BE2C (cell line): ENCODE data around the gene YAP1.

ENCODE experiments used
- DNase-seq: peaks from one replicate; pipeline ENCODE4 v3.0.0-alpha.2; 2020
- H3K27me3 ChIP-seq: fragments of 250-450 bp; sonication (Bioruptor Pico); 2 replicates; pipeline ENCODE4 v1.5.1; 2020; ENCODE audit warnings: mild to moderate bottlenecking
- H3K36me3 ChIP-seq: fragments of 250-450 bp; sonication (Bioruptor Pico); 2 replicates; pipeline ENCODE4 v1.5.1; 2020; ENCODE audit warnings: mild to moderate bottlenecking
- H3K4me1 ChIP-seq: fragments of 250-450 bp; sonication (Bioruptor Pico); 2 replicates; pipeline ENCODE4 v1.5.1; 2020
- H3K4me3 ChIP-seq: 2 replicates; pipeline ENCODE4 v1.5.1; 2011; ENCODE audit warnings: low read depth, low read length
- H3K9me3 ChIP-seq: fragments of 250-450 bp; sonication (Bioruptor Pico); 2 replicates; pipeline ENCODE4 v1.5.1; 2020
- TF ChIP-seq, protein P1 (sequence below): IDR thresholded peaks from 2 replicates; pipeline ENCODE4 v1.5.1; 2012; ENCODE audit warnings: mild to moderate bottlenecking, low read depth, low read length

The YAP1 gene

DNA sequence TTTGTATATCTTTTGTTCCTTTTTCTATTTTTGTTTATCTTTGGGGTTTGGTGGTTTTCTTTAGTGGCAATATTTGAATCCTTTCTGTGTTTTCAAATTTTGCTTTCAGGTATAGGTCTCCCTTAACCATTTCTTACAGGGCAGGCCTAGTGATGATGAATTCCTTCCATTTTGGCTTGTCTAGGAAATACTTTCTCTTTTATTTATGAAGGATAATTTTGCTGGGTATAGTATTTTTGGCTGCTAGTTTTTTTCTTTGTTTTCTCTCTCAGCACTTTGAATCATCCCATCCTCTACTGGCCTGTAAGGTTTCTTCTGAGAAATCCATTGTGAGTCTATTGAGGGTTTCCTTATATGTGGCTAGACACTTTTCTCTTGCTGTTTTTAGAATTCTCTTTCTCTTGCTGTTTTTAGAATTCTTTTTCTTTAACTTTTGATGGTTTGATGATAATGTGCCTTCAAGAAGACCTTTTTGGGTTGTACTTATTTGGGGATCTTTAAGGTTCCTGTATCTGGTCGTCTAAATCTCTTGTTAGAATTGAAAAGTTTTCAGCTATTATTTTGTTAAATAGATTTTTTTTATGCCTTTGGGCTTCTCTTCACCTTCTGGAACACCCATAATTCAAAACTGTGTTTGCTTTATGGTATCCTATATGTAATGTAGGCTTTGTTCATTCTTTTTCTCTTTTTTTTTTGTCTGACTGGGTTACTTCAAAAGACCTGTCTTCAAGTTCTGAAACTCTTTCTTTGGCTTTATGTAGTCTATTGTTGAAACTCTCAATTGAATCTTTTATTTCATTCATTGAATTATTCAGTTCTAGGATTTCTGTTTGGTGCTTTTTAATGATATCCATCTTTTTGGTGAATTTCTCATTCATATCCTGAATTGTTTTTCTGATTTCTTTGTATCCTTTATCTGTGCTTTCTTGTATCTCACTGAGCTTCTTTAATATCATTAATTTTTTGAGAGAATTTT lies 38.5 kb upstream of the YAP1 start:
- Histone ChIP-seq H3K36me3 (no peaks in the 10 kb centered on the region), H3K9me3 (no peaks in the 10 kb centered on the region; the same call in 1 of the 2 replicates), H3K27me3 (no peaks in the 10 kb centered on the region), H3K4me3 (no peak overlapping the region), H3K4me1 (no peaks in the 10 kb centered on the region)
- DNase-seq = no peak
- TF ChIP-seq, protein P1, sequence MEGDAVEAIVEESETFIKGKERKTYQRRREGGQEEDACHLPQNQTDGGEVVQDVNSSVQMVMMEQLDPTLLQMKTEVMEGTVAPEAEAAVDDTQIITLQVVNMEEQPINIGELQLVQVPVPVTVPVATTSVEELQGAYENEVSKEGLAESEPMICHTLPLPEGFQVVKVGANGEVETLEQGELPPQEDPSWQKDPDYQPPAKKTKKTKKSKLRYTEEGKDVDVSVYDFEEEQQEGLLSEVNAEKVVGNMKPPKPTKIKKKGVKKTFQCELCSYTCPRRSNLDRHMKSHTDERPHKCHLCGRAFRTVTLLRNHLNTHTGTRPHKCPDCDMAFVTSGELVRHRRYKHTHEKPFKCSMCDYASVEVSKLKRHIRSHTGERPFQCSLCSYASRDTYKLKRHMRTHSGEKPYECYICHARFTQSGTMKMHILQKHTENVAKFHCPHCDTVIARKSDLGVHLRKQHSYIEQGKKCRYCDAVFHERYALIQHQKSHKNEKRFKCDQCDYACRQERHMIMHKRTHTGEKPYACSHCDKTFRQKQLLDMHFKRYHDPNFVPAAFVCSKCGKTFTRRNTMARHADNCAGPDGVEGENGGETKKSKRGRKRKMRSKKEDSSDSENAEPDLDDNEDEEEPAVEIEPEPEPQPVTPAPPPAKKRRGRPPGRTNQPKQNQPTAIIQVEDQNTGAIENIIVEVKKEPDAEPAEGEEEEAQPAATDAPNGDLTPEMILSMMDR = no peak

DNA sequence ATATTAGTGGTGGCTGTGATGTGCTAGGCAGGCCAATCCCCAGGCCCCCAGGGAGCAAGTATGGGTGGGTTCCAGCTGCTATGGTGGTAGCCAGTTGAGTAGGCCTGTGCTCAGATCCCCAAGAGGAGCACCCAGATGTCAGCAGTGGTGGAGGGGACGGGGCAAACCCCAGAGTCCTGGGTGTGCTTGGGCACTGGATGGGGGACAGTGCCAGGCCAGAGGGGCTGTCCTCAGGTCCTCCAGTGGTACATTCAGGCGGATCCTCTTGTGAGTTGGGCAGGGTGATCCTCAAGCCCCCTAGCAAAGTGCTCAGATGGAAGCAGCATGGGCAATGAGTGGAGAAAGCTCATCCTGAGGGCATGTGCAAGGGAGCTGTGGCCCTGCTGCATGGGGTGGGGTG lies 37.0 kb upstream of the YAP1 start:
- no peaks in the 10 kb centered on the region; the same call in 1 of the 2 replicates for H3K9me3 ChIP-seq
- DNase-seq = no peak
- no peak overlapping the region for H3K4me3 ChIP-seq
- H3K36me3 ChIP-seq = no peaks in the 10 kb centered on the region
- TF ChIP-seq, protein P1 = no peak
- no peaks in the 10 kb centered on the region for H3K4me1 ChIP-seq
- no peaks in the 10 kb centered on the region for H3K27me3 ChIP-seq

DNA sequence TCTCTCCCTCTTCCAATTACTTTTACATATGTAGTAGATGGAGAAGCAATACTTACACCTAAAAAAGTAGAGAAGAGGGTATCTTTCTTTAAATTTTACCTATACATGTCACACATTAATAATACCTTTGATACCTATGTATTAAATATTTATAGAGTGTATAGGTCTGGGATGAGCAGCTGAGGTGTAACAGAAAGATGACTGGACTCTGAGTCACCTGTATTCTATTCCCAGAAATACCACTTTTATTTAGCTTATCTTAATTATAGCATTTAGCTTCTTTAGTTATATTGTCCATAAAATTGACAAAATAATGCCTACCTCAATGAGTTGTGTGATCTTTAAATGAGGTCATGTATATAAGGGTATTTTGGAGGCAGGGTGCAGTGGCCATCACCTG lies 30.6 kb upstream of the YAP1 start:
- Histone ChIP-seq H3K27me3 (no peaks in the 10 kb centered on the region), H3K4me3 (no peak overlapping the region), H3K36me3 (no peaks in the 10 kb centered on the region), H3K9me3 (no peaks in the 10 kb centered on the region), H3K4me1 (no peaks in the 10 kb centered on the region)
- DNase-seq = no peak
- TF ChIP-seq, protein P1 = no peak

DNA sequence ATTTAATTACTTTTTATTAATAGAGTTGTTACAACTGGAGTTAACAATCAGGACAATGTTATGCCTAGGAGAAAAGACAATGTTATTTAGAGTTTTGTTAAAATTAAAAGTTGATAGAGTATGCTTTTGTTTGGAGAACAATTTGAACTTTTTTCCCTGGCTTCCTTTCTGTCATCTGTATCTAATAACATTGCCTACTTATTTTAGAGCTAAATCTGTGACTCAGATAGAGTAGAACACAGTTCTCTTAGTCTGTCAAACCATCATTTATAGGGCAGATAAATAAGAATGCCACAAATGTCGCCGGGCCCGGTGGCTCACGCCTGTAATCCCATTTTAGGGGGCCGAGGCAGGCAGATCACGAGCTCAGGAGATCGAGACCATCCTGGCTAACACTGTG lies 28.9 kb upstream of the YAP1 start:
- TF ChIP-seq, protein P1 = no peak
- H3K27me3 ChIP-seq = no peaks in the 10 kb centered on the region
- no peaks in the 10 kb centered on the region for H3K36me3 ChIP-seq
- DNase-seq = no peak
- no peak overlapping the region for H3K4me3 ChIP-seq
- H3K4me1 ChIP-seq = no peaks in the 10 kb centered on the region
- H3K9me3 ChIP-seq = no peaks in the 10 kb centered on the region

DNA sequence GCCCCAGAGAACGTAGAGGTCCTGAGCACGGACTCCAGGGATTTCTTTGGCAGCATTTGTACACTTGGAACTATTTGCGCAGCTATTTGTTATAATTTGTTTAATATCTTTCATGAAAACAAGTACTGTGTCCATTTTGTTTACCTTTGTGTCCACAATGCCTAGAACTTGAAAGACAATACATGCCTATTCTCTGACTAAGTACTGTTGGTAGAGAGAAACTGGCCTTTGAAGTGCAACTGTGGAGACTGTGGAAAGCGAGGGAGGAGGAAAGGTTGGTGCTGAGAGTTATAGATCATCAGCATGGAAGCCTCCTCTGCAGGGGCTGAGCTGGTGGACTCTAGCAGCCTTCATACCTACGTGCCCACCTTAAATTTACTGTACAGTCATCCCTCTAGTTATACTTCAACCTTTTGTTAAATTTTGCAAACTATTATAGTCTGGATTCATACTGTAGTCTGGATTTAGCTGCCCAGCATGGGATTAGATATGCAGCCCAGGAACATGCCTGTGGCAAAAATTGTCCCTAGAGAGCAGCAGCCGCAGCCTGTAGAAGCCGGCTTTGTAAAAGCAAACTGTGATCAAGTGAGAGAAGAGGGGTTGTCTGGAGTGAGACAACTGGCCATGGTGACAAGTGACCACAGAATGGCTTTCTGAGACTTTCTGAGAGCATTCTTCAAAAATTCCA lies 24.2 kb upstream of the YAP1 start:
- TF ChIP-seq, protein P1 = no peak
- DNase-seq = no peak

DNA sequence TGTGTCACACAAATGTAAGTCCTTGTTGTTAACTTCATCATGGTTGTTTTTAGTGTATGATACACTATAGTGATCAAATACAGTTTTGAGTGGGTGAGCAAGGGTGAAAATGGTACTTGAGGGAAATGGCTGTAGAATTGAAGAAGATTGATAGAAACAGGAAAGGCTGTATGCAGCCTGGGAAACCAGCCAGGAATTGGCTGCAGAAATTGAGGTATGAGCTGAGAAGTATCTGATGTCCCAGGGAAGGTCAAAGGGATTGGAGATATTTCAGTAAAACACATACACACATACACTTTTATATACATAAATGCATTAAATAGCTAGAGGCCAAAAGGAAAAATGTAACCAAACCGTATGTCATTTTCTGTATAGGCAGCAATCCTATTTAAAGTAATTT lies 13.1 kb upstream of the YAP1 start:
- H3K4me1 ChIP-seq = no peaks in the 10 kb centered on the region
- no peak for DNase-seq
- H3K27me3 ChIP-seq = no peaks in the 10 kb centered on the region
- TF ChIP-seq, protein P1 = no peak
- H3K36me3 ChIP-seq = no peaks in the 10 kb centered on the region
- H3K4me3 ChIP-seq = no peak overlapping the region
- no peaks in the 10 kb centered on the region for H3K9me3 ChIP-seq

More for the DNA sequence above, 24.2 kb upstream of the YAP1 start:
- Histone ChIP-seq H3K4me3 (no peak overlapping the region), H3K36me3 (no peaks in the 10 kb centered on the region), H3K9me3 (no peaks in the 10 kb centered on the region), H3K27me3 (0 out of 2 replicates have a peak, but pooled peaks cover 2% of the 10 kb centered on the region), H3K4me1 (no peaks in the 10 kb centered on the region)
